CD4-positive, alpha-beta T cell treated with Interleukin-6 for 4 hours (primary cell): Measurements from ENCODE around the gene MSRB3.
"Not testable (repeated sequence)": the region's sequence is repeated elsewhere in the genome, so short reads cannot be mapped to it uniquely, and the experiment has no call there.

Experiments used
- DNase-seq: peaks from one replicate; pipeline ENCODE4 v3.0.0-alpha.2; 2020; ENCODE audit warnings: mixed read lengths

Gene MSRB3

GRCh38 chr12:65460063-65460462, 181.6 kb downstream of the MSRB3 start:
- DNase-seq = no peak

DNA sequence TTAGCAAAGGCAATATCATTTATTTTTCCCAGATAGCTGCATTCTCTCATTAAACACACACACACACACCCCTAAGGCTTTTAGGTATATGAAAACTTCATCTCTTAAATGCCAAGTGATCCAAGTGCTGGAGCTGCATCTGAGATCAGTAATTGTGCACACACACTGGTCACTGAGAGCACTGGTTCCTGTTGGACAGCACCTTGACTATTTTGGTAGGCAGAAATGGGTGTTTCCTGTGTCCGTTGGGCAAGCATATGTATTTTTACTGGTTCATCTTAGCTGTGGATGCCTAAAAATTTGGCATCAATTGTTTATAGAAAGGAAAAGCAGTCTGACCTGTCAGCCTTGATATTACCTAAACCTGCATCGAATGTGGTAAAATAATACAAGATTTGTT, 182.5 kb downstream of the MSRB3 start:
- no peak for DNase-seq

DNA sequence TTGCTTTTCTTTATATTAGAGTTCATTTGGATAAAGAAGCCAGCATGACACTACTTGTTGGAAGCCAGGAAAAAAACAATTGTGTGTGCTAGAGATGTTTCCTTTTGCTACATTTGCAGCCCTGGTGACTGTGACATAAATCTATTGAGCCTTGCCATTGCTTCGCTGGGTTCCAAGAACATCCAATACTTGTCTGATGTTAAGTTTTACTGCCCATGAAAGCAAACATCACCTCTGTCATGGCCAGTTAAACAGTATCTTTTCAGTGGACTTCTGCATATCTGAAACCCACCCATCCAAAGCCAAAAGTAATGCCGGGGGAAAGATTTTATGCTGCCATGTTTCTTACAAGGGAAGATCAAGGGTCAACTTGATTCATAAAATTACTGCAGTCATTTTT, 184.0 kb downstream of the MSRB3 start:
- no peak for DNase-seq

- DNase-seq = no peak
These were observed 184.6 kb downstream of the MSRB3 start for GRCh38 chr12:65463082-65463481.

DNA sequence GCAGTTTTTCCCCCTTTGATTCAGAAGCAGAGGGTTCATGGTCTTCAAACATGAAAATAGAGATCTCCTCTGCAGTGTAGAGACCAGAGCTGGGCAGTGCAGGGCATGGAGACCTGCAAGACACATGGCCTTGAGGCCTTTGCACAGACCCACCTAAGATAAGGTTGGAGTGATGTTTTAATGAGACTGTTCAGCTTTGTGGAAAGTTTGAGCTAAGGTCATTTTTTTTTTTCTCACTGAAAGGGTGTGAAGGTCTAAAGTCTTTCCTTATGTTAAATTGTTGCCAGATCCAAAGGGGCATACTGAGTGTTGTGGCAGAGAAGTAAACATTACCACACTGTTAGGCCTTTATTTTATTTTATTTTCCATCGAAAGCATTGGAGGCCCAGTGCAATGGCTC, 185.1 kb downstream of the MSRB3 start:
- DNase-seq = no peak

DNA sequence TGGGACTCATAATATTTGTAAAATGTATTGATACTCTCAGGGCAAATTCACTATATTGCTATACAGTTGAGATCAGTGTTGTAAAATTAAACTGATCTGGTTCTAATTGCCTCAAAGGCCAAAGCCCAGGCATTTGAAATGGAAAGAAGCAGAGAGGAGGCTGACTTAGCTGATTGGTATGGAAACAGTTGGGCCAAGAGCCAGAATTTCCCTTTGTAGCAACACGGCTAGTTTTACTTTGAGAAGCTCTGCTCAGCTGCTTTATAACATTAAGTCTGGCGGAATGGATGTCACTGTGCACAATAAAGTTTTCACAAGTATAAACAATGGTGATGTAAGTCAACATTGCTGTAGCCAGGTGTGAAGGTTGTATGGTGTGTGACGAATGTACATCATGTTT, 186.4 kb downstream of the MSRB3 start:
- no peak for DNase-seq

- DNase-seq = no peak
These were observed 187.5 kb downstream of the MSRB3 start for GRCh38 chr12:65465766-65466547.

GRCh38 chr12:65466911-65467310, 188.4 kb downstream of the MSRB3 start:
- DNase-seq = no peak

GRCh38 chr12:65470256-65470655, 191.8 kb downstream of the MSRB3 start:
- no peak for DNase-seq

GRCh38 chr12:65472079-65472478, 193.6 kb downstream of the MSRB3 start:
- no peak for DNase-seq

DNA sequence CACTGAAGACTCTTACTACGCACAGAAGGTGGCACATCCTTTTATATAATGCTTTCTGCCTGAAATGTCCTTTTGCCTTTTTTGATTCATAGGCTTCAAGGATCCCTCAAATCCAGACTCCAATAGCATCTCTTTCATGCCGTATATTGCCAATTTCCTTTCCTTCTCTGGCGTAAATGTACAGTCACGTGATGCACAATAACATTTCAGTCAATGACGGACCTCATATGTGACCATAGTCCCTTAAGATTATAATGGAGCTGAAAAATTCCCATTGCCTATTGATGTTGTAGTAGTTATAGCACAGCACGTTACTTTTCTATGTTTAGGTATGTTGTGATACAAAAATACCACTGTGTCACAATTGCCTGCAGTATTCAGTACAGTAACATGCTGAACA, 196.3 kb downstream of the MSRB3 start:
- DNase-seq = no peak

- DNase-seq = no peak
These were observed 199.2 kb downstream of the MSRB3 start for GRCh38 chr12:65477721-65478120.

GRCh38 chr12:65483891-65484516, 205.5 kb downstream of the MSRB3 start:
- not testable (repeated sequence) for DNase-seq

DNA sequence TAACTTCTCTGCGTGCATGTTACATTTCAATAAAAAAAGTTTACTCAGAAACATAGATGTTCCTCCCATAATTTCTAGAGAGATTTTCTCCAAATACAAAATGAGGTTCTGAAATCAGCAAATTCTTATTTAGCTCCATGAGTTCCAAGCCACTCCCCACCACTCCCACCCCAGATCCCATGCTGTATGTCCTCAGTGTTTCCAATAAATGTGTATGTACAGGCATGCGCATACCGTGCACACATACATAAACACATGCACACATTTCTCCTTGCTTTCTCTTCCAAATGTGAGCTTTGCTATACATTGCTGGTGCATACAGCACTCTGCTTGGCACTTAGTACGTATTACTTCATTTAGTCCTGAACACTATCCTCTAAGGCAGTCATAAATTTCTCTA, 209.7 kb downstream of the MSRB3 start:
- DNase-seq = no peak

DNA sequence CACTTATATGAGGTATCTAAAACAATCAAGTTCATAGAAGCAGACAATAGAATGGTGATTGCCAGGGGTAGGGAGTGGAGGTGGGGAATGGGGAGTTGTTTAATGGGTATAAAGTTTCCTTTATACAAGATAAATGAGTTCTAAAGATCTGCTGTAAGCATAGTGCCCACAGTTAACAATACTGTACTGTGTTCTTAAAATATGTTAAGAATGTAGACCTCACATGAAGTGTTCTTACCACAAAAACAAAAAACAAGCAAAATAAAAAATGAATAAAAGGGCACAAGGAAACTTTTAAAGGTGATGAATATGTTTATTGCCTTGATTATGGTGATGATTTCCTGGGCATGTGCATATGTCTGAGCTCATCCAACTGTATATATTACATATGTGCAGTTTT, 211.8 kb downstream of the MSRB3 start:
- DNase-seq = no peak

DNA sequence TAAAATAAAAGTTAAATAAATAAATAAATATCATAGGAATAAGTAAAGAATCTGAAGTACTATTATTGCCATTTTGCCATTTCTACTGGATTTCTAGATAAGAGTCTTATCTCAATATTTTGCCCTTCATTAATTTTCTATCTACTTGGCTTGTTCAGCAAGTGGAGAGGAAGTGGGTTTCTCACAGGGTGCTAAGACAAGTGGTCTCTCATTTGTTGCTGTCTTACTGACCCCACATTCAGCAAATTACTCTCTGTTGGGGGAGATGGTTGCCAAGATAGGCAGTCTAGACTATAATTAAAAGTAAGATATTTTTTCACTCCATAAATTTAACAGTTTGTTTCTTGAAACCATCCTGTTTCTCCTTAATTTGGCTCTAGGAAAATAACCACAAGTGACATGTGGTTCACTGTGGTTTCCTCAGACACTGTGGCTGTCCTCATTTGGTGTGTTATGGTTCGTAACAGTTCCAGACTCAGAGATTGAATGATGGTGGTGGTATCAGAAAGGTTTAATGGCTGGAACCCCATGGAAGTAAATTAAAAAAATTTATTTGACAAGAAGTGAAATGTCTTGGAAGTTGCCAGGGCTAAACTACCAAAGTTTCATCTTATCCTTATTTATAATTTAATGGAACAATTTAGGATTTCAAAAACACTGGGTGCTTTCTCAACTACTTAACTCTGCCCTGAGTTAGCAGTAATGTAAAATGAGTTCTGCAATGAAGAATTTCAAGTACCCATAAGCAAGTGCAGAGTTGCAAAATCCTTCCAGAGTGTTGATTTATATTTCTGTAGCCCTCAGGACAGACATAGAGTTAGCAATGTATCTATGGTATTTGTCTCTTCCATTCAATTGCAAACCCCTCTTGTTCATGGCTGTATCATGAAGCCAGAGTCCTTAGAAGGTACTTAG, 214.8 kb downstream of the MSRB3 start:
- DNase-seq = no peak

DNA sequence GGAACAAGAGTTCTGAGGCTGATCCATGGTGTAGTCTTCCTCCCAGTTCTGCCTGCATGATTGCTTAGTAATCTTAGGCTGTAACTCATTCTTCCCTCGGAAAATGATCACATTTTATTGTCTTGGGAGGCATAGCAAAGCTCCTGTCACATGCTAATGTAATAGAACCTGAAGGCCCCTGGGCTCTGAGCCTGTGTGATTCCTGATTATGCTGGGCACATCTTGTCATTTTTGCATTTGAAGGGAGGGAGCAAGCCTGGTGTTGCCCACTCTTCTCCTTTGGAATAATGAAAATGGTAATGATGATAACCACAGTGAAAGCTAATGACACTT, 215.4 kb downstream of the MSRB3 start:
- DNase-seq = no peak

GRCh38 chr12:65494537-65494936, 216.1 kb downstream of the MSRB3 start:
- no peak for DNase-seq

GRCh38 chr12:65495233-65495632, 216.8 kb downstream of the MSRB3 start:
- no peak for DNase-seq

DNA sequence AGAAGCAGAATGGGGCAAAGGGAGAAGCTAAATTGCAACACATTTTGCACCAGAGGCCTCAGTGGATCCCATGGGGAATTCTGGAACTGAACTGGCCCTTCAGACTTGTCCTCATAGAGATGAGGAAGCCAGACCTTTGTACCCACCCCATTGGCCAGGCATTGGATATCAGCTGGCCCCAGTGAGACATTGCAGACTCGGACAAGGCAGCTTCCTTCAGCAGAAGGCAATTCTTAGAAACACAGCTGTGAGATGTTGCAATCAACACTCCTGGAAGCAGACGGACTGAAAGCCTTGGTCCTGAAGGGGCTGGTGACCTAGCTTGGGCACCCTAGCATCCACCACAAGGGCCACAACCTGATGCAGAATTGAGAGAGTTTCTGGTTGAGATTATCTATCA, 218.1 kb downstream of the MSRB3 start:
- no peak for DNase-seq

GRCh38 chr12:65497660-65498059, 219.2 kb downstream of the MSRB3 start:
- DNase-seq = no peak

- no peak for DNase-seq
These were observed 220.7 kb downstream of the MSRB3 start for GRCh38 chr12:65499167-65499566.

GRCh38 chr12:65500091-65500900, 221.8 kb downstream of the MSRB3 start:
- no peak for DNase-seq
